Right atrium auricular region (tissue), 2 donors: ENCODE measurements around the gene IFRD2. TPM values are rescaled to one million over a fixed set of nuclear protein-coding genes. Genes with fewer than 3 reads are reported as not detected.
A peak's percentile ranks its signal among the peaks of the same experiment; 100 is the strongest.

Experiments used
- DNase-seq: peaks from one replicate; pipeline ENCODE4 v3.0.0-alpha.2; 2019; ENCODE audit warnings: low spot score
- H3K27ac ChIP-seq, 2 donors: fragments of 200-600 bp; sonication (generic); 1 replicate in 1 of 2; 2 replicates in 1 of 2; pipeline ENCODE4 v1.5.1; 2016 to 2019
- H3K27me3 ChIP-seq, 2 donors: fragments of 200-600 bp; sonication (generic); one replicate each; pipeline versions ENCODE4 v1.5.1 to v1.6.0; 2017 to 2019
- H3K36me3 ChIP-seq: fragments of 200-600 bp; sonication (generic); one replicate; pipeline ENCODE4 v1.5.1; 2016
- H3K4me1 ChIP-seq, 2 donors: fragments of 200-600 bp; sonication (generic); one replicate each; pipeline versions ENCODE4 v1.5.1 to v1.6.0; 2017 to 2019
- H3K4me3 ChIP-seq, 2 donors: fragments of 200-600 bp; sonication (generic); 1 replicate in 1 of 2; 2 replicates in 1 of 2; pipeline ENCODE4 v1.5.1; 2017 to 2019; ENCODE audit warnings: mild to moderate bottlenecking in 1 of 2, moderate library complexity in 1 of 2
- H3K9me3 ChIP-seq, 2 donors: fragments of 200-600 bp; sonication (generic); one replicate each; pipeline ENCODE4 v1.5.1; 2019
- total RNA-seq, 2 donors: library from RNA; depleted of rRNA; stranded (reverse); fragments of >200 nt; gene quantifications; one replicate each; pipeline ENCODE4 v1.1.0, GENCODE V29; 2016
- TF ChIP-seq, protein P1 (sequence below), 2 donors: fragments of 200-600 bp; sonication (generic); IDR thresholded peaks; one replicate each; pipeline ENCODE4 v1.5.1; 2019; ENCODE audit warnings: antibody characterized with exemption in 2 of 2

IFRD2 gene
- total RNA-seq, 2 donors from 2014 or later = 51.0 to 58.5 TPM

DNA sequence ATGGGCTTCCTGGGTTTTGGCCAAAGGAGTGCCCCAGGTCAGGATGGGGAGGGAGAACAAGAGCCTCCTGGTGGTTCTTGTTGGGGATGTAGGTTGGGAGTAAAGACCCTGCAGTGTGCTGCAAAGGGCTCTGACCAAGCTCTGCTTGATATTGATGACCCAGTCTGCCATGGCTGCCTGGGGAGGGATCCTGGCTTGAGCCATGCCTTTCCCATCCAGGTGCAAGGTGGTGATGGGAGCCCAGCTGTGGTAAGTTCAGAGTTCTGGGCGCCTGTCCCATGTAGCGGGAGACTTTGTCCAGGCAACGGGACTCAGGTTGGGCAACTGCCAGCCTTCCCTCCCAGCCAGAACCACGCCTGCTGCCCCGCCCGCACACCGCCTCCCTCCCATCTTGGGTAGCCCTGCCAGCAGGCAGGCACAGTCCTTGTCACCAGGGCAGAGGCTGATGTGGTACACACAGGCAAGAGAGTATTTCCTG is 53.6 kb downstream of the IFRD2 start:
- peak; percentile 88 for DNase-seq
- H3K36me3 ChIP-seq = peaks cover 13% of the 10 kb centered on the region
- no peaks in the 10 kb centered on the region for H3K9me3 ChIP-seq
- TF ChIP-seq, protein P1, sequence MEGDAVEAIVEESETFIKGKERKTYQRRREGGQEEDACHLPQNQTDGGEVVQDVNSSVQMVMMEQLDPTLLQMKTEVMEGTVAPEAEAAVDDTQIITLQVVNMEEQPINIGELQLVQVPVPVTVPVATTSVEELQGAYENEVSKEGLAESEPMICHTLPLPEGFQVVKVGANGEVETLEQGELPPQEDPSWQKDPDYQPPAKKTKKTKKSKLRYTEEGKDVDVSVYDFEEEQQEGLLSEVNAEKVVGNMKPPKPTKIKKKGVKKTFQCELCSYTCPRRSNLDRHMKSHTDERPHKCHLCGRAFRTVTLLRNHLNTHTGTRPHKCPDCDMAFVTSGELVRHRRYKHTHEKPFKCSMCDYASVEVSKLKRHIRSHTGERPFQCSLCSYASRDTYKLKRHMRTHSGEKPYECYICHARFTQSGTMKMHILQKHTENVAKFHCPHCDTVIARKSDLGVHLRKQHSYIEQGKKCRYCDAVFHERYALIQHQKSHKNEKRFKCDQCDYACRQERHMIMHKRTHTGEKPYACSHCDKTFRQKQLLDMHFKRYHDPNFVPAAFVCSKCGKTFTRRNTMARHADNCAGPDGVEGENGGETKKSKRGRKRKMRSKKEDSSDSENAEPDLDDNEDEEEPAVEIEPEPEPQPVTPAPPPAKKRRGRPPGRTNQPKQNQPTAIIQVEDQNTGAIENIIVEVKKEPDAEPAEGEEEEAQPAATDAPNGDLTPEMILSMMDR (IDR thresholded peaks at IDR 0.05) = no peak
- H3K27ac ChIP-seq = peak overlapping the region; percentile 94 to 95
- peak overlapping the region; percentile 82 to 92 for H3K4me3 ChIP-seq
- no peaks in the 10 kb centered on the region for H3K27me3 ChIP-seq
- H3K4me1 ChIP-seq = peaks cover 0 to 78% of the 10 kb centered on the region in 2 donors

- H3K36me3 ChIP-seq = peaks cover 13% of the 10 kb centered on the region
- H3K4me1 ChIP-seq = peaks cover 0 to 72% of the 10 kb centered on the region in 2 donors
- H3K9me3 ChIP-seq = no peaks in the 10 kb centered on the region
- H3K27ac ChIP-seq = peak overlapping the region; percentile 94 to 95
- H3K27me3 ChIP-seq = no peaks in the 10 kb centered on the region
- peak; percentile 92 for DNase-seq
- H3K4me3 ChIP-seq = peak overlapping the region; percentile 82 to 92
- TF ChIP-seq, protein P1 (IDR thresholded peaks at IDR 0.05) = no peak
Observed at GRCh38 chr3:50237754-50238548, 54.3 kb downstream of the IFRD2 start.

Other genes with a start within 250 kb of the IFRD2 start
- 10 to 100 TPM; 58.7 to 75.8 TPM for gene RBM5, start 203.5 kb downstream of the IFRD2 start, total RNA-seq
- gene SEMA3F, start 137.1 kb downstream of the IFRD2 start, total RNA-seq = 10 to 100 TPM in 1 of 2 donors, 1 to 10 TPM in 1; 6.3 to 18.7 TPM
- gene GNAT1, start 100.8 kb downstream of the IFRD2 start, total RNA-seq = not detected
- gene SLC38A3, start 87.2 kb downstream of the IFRD2 start, total RNA-seq = 1 to 10 TPM; 2.4 to 7.9 TPM
- gene GNAI2, start 56.2 kb downstream of the IFRD2 start, total RNA-seq = 100 to 1,000 TPM in 1 of 2 donors, 10 to 100 TPM in 1; 72.1 to 127 TPM
- gene SEMA3B, start 23.3 kb downstream of the IFRD2 start, total RNA-seq = 10 to 100 TPM; 15.4 to 20.0 TPM
- gene LSMEM2, start 13.3 kb downstream of the IFRD2 start, total RNA-seq = 10 to 100 TPM in 1 of 2 donors, 1 to 10 TPM in 1; 9.0 to 10.6 TPM
- 1 to 10 TPM in 1 of 2 donors, under 1 TPM in 1; 0.74 to 3.5 TPM for gene HYAL3, start 7.0 kb upstream of the IFRD2 start, total RNA-seq
- gene NAA80, start 7.0 kb upstream of the IFRD2 start, total RNA-seq = 10 to 100 TPM in 1 of 2 donors, 1 to 10 TPM in 1; 9.0 to 10.7 TPM
- gene HYAL1, start 11.1 kb upstream of the IFRD2 start, total RNA-seq = 10 to 100 TPM; 38.1 to 40.8 TPM
- gene HYAL2, start 30.3 kb upstream of the IFRD2 start, total RNA-seq = 100 to 1,000 TPM; 129 to 198 TPM
- 10 to 100 TPM; 23.4 to 29.6 TPM for gene TUSC2, start 35.8 kb upstream of the IFRD2 start, total RNA-seq
- gene RASSF1, start 48.4 kb upstream of the IFRD2 start, total RNA-seq = 10 to 100 TPM; 18.6 to 25.9 TPM
- under 1 TPM; 0.26 to 0.31 TPM for gene ZMYND10, start 53.3 kb upstream of the IFRD2 start, total RNA-seq
- 10 to 100 TPM; 12.5 to 20.3 TPM for gene NPRL2, start 58.3 kb upstream of the IFRD2 start, total RNA-seq
- 10 to 100 TPM; 11.7 to 11.9 TPM for gene CYB561D2, start 58.4 kb upstream of the IFRD2 start, total RNA-seq
- gene TMEM115, start 67.1 kb upstream of the IFRD2 start, total RNA-seq = 10 to 100 TPM; 37.1 to 47.4 TPM
- 1 to 10 TPM; 3.7 to 6.2 TPM for gene CACNA2D2, start 211.2 kb upstream of the IFRD2 start, total RNA-seq